ENCODE measurements around the gene HK1.

DNA sequence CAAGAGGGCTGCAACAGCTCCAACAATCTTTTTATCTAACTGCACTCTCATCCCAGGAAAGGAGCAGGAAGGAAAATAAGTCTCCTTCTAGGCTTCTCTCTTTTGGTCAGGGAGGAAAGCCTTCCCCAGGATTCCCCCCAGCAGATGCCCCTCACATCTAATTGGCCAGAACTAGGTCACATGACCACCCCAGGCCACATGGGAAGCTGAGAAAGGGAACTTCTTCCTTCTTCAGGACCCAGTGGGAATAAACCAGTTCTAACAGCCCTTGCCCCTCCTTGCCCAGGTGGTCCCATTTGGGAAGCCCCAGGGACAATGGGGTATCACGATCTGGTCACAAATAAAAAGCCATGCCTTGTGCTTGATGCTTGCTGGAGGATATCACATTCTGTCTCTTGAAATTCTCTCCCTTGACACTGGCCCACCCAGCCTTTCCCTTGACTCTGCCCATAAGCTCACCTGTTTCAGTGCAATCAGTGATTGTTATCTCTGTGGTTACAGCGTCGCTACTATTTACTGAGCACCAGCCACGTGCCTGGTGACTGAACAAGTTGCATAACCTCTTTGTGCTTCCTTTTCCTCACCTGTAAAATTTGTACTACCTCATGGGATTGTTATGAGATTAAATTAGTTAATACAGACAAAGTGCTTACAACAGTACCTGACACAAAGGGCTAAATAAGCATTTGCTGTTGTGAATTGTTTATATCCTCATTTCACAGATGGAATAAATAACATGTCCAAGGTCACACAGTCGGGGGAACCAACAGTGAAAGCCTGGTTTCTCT is 147.4 kb downstream of the HK1 start:
- TF ChIP-seq, protein P1, sequence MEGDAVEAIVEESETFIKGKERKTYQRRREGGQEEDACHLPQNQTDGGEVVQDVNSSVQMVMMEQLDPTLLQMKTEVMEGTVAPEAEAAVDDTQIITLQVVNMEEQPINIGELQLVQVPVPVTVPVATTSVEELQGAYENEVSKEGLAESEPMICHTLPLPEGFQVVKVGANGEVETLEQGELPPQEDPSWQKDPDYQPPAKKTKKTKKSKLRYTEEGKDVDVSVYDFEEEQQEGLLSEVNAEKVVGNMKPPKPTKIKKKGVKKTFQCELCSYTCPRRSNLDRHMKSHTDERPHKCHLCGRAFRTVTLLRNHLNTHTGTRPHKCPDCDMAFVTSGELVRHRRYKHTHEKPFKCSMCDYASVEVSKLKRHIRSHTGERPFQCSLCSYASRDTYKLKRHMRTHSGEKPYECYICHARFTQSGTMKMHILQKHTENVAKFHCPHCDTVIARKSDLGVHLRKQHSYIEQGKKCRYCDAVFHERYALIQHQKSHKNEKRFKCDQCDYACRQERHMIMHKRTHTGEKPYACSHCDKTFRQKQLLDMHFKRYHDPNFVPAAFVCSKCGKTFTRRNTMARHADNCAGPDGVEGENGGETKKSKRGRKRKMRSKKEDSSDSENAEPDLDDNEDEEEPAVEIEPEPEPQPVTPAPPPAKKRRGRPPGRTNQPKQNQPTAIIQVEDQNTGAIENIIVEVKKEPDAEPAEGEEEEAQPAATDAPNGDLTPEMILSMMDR (conservative IDR thresholded peaks at IDR 0.05 in 1 of 2, IDR thresholded peaks at IDR 0.05 in 1 of 2; ENCODE audit: low read depth in 1 of 2, low read length in 2 of 2) = no peak
- TF ChIP-seq EZH2 (IDR thresholded peaks at IDR 0.05; ENCODE audit: low read length, missing control alignments) = no peak
